HepG2 (cell line): ENCODE measurements around the gene SYT7. TPM values are rescaled to one million over a fixed set of nuclear protein-coding genes. Genes with fewer than 3 reads are reported as not detected.

Experiments used
- FOXM1 ChIP-seq: sonication (generic); formaldehyde crosslinking; IDR thresholded peaks from 2 replicates; pipeline ENCODE4 v1.5.0; 2020; ENCODE audit warnings: missing genetic modification reagents
- HES4 ChIP-seq: sonication (generic); formaldehyde crosslinking; IDR thresholded peaks from 2 replicates; pipeline ENCODE4 v1.9.0; 2021; ENCODE audit warnings: mild to moderate bottlenecking, missing genetic modification reagents, borderline replicate concordance
- HMG20B ChIP-seq: conservative IDR thresholded peaks from 2 replicates; pipeline ENCODE4 v1.6.1; 2016; ENCODE audit warnings: missing genetic modification reagents, missing compliant biosample characterization
- HNRNPL ChIP-seq: fragments of 200-400 bp; formaldehyde crosslinking; IDR thresholded peaks from 2 replicates; pipeline ENCODE4 v1.6.1; 2017; ENCODE audit warnings: mild to moderate bottlenecking, low read depth, low read length
- ISX ChIP-seq: sonication (generic); formaldehyde crosslinking; conservative IDR thresholded peaks from 2 replicates; pipeline ENCODE4 v1.5.0; 2020; ENCODE audit warnings: missing genetic modification reagents
- JDP2 ChIP-seq: sonication (generic); formaldehyde crosslinking; IDR thresholded peaks from 2 replicates; pipeline ENCODE4 v1.8.1; 2022; ENCODE audit warnings: missing genetic modification reagents, borderline replicate concordance
- MED8 ChIP-seq: sonication (generic); formaldehyde crosslinking; IDR thresholded peaks from 2 replicates; pipeline ENCODE4 v1.8.1; 2023; ENCODE audit warnings: mild to moderate bottlenecking, missing genetic modification reagents; ENCODE audit not compliant: insufficient replicate concordance
- RBAK ChIP-seq: sonication (generic); formaldehyde crosslinking; IDR thresholded peaks from 2 replicates; pipeline ENCODE4 v1.5.1; 2020; ENCODE audit warnings: mild to moderate bottlenecking, missing genetic modification reagents
- SKI ChIP-seq: fragments of 450-650 bp; IDR thresholded peaks from one replicate; pipeline ENCODE4 v1.6.1; 2018; ENCODE audit warnings: mild to moderate bottlenecking; ENCODE audit not compliant: partially characterized antibody
- SOX5 ChIP-seq: IDR thresholded peaks from 2 replicates; pipeline ENCODE4 v1.6.1; 2016; ENCODE audit warnings: borderline replicate concordance
- SP1 ChIP-seq, 2 experiments: fragments of 450-650 bp in 1 of 2; sonication (generic) in 1 of 2; formaldehyde crosslinking in 1 of 2; IDR thresholded peaks; 2 replicates each; pipeline versions ENCODE4 v1.4.0 to v1.6.1; 2016 to 2020; ENCODE audit warnings: missing genetic modification reagents in 1 of 2
- TBP ChIP-seq: sonication (generic); formaldehyde crosslinking; IDR thresholded peaks from 2 replicates; pipeline ENCODE4 v1.5.0; 2020; ENCODE audit warnings: missing genetic modification reagents
- TCF7L2 ChIP-seq: IDR thresholded peaks from 2 replicates; pipeline ENCODE4 v1.6.1; 2011; ENCODE audit warnings: mild to moderate bottlenecking, low read depth, low read length, moderate library complexity
- ZFP37 ChIP-seq: sonication (generic); formaldehyde crosslinking; IDR thresholded peaks from 2 replicates; pipeline ENCODE4 v1.4.0; 2020; ENCODE audit warnings: missing genetic modification reagents, borderline replicate concordance
- ZMYM2 ChIP-seq: sonication (generic); formaldehyde crosslinking; IDR thresholded peaks from 2 replicates; pipeline ENCODE4 v1.8.0; 2022; ENCODE audit warnings: mild to moderate bottlenecking, missing genetic modification reagents
- ZNF589 ChIP-seq: sonication (generic); formaldehyde crosslinking; conservative IDR thresholded peaks from 2 replicates; pipeline ENCODE4 v1.8.0; 2022; ENCODE audit warnings: mild to moderate bottlenecking, moderate library complexity, missing genetic modification reagents
- ZNF598 ChIP-seq: sonication (generic); formaldehyde crosslinking; IDR thresholded peaks from 2 replicates; pipeline ENCODE4 v1.5.1; 2020; ENCODE audit warnings: mild to moderate bottlenecking, missing genetic modification reagents, borderline replicate concordance
- ZNF644 ChIP-seq: IDR thresholded peaks from 2 replicates; pipeline ENCODE4 v1.6.1; 2016; ENCODE audit warnings: low read depth
- ZSCAN25 ChIP-seq: sonication (generic); formaldehyde crosslinking; IDR thresholded peaks from 2 replicates; pipeline ENCODE4 v1.8.0; 2022; ENCODE audit warnings: mild to moderate bottlenecking, missing genetic modification reagents
- polyA plus RNA-seq, 8 experiments: library from polyadenylated mRNA; depleted of rRNA in 3 of 8; stranded (reverse) in 7 of 8; unstranded in 1 of 8; fragments of >200 nt; fragmentation: Illumina TruSeq in 4 of 8; extraction: Trizol in 4 of 8; gene quantifications; 2 replicates each; pipeline versions ENCODE4 v1.2.1 to v1.2.3, GENCODE V29; 2011 to 2016; ENCODE audit warnings: low read depth in 4 of 8, missing spikeins in 1 of 8, mixed read lengths in 1 of 8; ENCODE audit not compliant: insufficient read depth in 1 of 8
- total RNA-seq, 5 experiments: library from RNA; depleted of rRNA; stranded (reverse); fragments of >200 nt; fragmentation: Illumina TruSeq; extraction: Trizol; gene quantifications; 2 replicates each; pipeline ENCODE4 v1.2.3, GENCODE V29; 2016; ENCODE audit warnings: low read depth in 1 of 5
- TF ChIP-seq, protein P1 (sequence below): sonication (generic); formaldehyde crosslinking; IDR thresholded peaks from 2 replicates; pipeline ENCODE4 v1.9.0; 2021; ENCODE audit warnings: missing genetic modification reagents, borderline replicate concordance
- TF ChIP-seq, protein P2 (sequence below): sonication (generic); IDR thresholded peaks from 2 replicates; pipeline ENCODE4 v1.6.1; 2016; ENCODE audit warnings: low read depth, borderline replicate concordance
- TF ChIP-seq, protein P3 (sequence below): fragments of 450-650 bp; IDR thresholded peaks from 2 replicates; pipeline ENCODE4 v1.6.1; 2016

SYT7 gene
- total and polyA plus RNA-seq, 2 of the 13 experiments (the other 11 are each of a cell fraction or from before 2014, with no cell fraction given), result 1.4 to 4.4 TPM

GRCh38 chr11:61567286-61568061 lies 13.4 kb downstream of the SYT7 start (continued):
- TF ChIP-seq, protein P1, sequence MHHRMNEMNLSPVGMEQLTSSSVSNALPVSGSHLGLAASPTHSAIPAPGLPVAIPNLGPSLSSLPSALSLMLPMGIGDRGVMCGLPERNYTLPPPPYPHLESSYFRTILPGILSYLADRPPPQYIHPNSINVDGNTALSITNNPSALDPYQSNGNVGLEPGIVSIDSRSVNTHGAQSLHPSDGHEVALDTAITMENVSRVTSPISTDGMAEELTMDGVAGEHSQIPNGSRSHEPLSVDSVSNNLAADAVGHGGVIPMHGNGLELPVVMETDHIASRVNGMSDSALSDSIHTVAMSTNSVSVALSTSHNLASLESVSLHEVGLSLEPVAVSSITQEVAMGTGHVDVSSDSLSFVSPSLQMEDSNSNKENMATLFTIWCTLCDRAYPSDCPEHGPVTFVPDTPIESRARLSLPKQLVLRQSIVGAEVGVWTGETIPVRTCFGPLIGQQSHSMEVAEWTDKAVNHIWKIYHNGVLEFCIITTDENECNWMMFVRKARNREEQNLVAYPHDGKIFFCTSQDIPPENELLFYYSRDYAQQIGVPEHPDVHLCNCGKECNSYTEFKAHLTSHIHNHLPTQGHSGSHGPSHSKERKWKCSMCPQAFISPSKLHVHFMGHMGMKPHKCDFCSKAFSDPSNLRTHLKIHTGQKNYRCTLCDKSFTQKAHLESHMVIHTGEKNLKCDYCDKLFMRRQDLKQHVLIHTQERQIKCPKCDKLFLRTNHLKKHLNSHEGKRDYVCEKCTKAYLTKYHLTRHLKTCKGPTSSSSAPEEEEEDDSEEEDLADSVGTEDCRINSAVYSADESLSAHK (CRISPR knock-in tag), result peak; percentile 98
- TF ChIP-seq ZNF644 (CRISPR knock-in tag) (peak; percentile 95), ZSCAN25 (CRISPR knock-in tag) (peak; percentile 98), RBAK (CRISPR knock-in tag) (peak; percentile 96), SKI (no peak), SP1 (IDR thresholded peaks at IDR 0.05) (no peak), SP1 (CRISPR knock-in tag; IDR thresholded peaks at IDR 0.05) (peak; percentile 95), ZFP37 (peak; percentile 100), JDP2 (CRISPR knock-in tag) (peak; percentile 99), SOX5 (CRISPR knock-in tag) (peak; percentile 93), ISX (CRISPR knock-in tag) (peak; percentile 100), ZNF598 (CRISPR knock-in tag) (peak; percentile 100), FOXM1 (CRISPR knock-in tag) (peak; percentile 99), HES4 (CRISPR knock-in tag) (peak; percentile 100), ZMYM2 (CRISPR knock-in tag) (peak; percentile 92), TBP (CRISPR knock-in tag) (no peak), TCF7L2 (no peak), HNRNPL (0 out of 2 replicates have a peak, but pooled peaks have one; percentile 31), HMG20B (CRISPR knock-in tag) (peak; percentile 99), MED8 (CRISPR knock-in tag) (peak; percentile 84), ZNF589 (CRISPR knock-in tag) (peak; percentile 100)
- TF ChIP-seq, protein P2, sequence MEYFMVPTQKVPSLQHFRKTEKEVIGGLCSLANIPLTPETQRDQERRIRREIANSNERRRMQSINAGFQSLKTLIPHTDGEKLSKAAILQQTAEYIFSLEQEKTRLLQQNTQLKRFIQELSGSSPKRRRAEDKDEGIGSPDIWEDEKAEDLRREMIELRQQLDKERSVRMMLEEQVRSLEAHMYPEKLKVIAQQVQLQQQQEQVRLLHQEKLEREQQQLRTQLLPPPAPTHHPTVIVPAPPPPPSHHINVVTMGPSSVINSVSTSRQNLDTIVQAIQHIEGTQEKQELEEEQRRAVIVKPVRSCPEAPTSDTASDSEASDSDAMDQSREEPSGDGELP, result peak; percentile 98
- TF ChIP-seq, protein P3, sequence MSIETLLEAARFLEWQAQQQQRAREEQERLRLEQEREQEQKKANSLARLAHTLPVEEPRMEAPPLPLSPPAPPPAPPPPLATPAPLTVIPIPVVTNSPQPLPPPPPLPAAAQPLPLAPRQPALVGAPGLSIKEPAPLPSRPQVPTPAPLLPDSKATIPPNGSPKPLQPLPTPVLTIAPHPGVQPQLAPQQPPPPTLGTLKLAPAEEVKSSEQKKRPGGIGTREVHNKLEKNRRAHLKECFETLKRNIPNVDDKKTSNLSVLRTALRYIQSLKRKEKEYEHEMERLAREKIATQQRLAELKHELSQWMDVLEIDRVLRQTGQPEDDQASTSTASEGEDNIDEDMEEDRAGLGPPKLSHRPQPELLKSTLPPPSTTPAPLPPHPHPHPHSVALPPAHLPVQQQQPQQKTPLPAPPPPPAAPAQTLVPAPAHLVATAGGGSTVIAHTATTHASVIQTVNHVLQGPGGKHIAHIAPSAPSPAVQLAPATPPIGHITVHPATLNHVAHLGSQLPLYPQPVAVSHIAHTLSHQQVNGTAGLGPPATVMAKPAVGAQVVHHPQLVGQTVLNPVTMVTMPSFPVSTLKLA, result peak; percentile 94
